ENCODE measurements around the gene MRPL48.

- TF ChIP-seq CTCF (IDR thresholded peaks at IDR 0.05) = no peak
- no peak for TF ChIP-seq POLR2A (IDR thresholded peaks at IDR 0.05)
Measured at GRCh38 chr11:73856031-73856567, 68.4 kb downstream of the MRPL48 start.

Measured in body of pancreas (tissue), 4 donors.